CD14-positive monocyte (primary cell): ENCODE measurements around the gene TNFAIP8L1. TPM values are rescaled to one million over a fixed set of nuclear protein-coding genes. Genes with fewer than 3 reads are reported as not detected.

ENCODE experiments used
- DNase-seq, 3 donors: peaks; one replicate each; pipeline ENCODE4 v3.0.0-alpha.2; 2011 to 2022
- H2AFZ ChIP-seq: 2 replicates; pipeline ENCODE4 v1.6.0; 2012; ENCODE audit warnings: mild to moderate bottlenecking, low read depth, low read length, inconsistent platforms; ENCODE audit not compliant: insufficient read depth, poor library complexity, severe bottlenecking
- H3K27ac ChIP-seq, 2 donors: 1 replicate in 1 of 2; 2 replicates in 1 of 2; pipeline ENCODE4 v1.5.1; 2012 to 2013; ENCODE audit warnings: low read length in 2 of 2, control low read depth in 1 of 2, inconsistent platforms in 1 of 2, low read depth in 1 of 2, mild to moderate bottlenecking in 1 of 2
- H3K27me3 ChIP-seq, 2 donors: one replicate each; pipeline versions ENCODE4 v1.6.0 to v1.6.1; 2011 to 2013; ENCODE audit warnings: low read length in 2 of 2; ENCODE audit not compliant: control insufficient read depth in 2 of 2, insufficient read depth in 2 of 2
- H3K36me3 ChIP-seq, 2 donors: replicated peaks in 1 of 2; 1 replicate in 1 of 2; 2 replicates in 1 of 2; pipeline versions ENCODE4 v1.5.1 to v1.6.1; 2012 to 2013; ENCODE audit warnings: low read length in 2 of 2, control low read depth in 1 of 2, inconsistent platforms in 1 of 2, mild to moderate bottlenecking in 1 of 2; ENCODE audit not compliant: insufficient read depth in 2 of 2, control insufficient read depth in 1 of 2
- H3K4me1 ChIP-seq, 2 donors: 1 replicate in 1 of 2; 2 replicates in 1 of 2; pipeline versions ENCODE4 v1.5.1 to v1.6.1; 2012 to 2013; ENCODE audit warnings: low read length in 2 of 2, control low read depth in 1 of 2, inconsistent platforms in 1 of 2, mild to moderate bottlenecking in 1 of 2, moderate library complexity in 1 of 2; ENCODE audit not compliant: insufficient read depth in 2 of 2, control insufficient read depth in 1 of 2
- H3K4me2 ChIP-seq: replicated peaks from 2 replicates; pipeline ENCODE3; 2012; ENCODE audit warnings: low read length, moderate library complexity, mild to moderate bottlenecking; ENCODE audit not compliant: poor library complexity, severe bottlenecking; ENCODE audit errors: extremely low read depth
- H3K4me3 ChIP-seq, 3 experiments: fragments of 200-600 bp in 1 of 3; sonication (generic) in 1 of 3; replicated peaks in 1 of 3; 1 replicate in 2 of 3; 2 replicates in 1 of 3; pipeline ENCODE4 v1.5.1; 2011 to 2013; ENCODE audit warnings: low read length in 3 of 3, mild to moderate bottlenecking in 3 of 3, control low read depth in 2 of 3, low read depth in 2 of 3, inconsistent platforms in 1 of 3, moderate library complexity in 1 of 3
- H3K79me2 ChIP-seq: 2 replicates; pipeline ENCODE4 v1.6.0; 2012; ENCODE audit warnings: mild to moderate bottlenecking, control low read depth, inconsistent platforms, low read length, moderate library complexity; ENCODE audit not compliant: insufficient read depth
- H3K9ac ChIP-seq: 2 replicates; pipeline ENCODE4 v1.6.0; 2017; ENCODE audit warnings: low read length, mild to moderate bottlenecking; ENCODE audit not compliant: insufficient read depth, poor library complexity, severe bottlenecking
- H3K9me3 ChIP-seq, 2 donors: replicated peaks in 1 of 2; 1 replicate in 1 of 2; 2 replicates in 1 of 2; pipeline versions ENCODE4 v1.5.1 to v1.6.1; 2012 to 2013; ENCODE audit warnings: low read length in 2 of 2, control low read depth in 1 of 2; ENCODE audit not compliant: control insufficient read depth in 1 of 2, insufficient read depth in 1 of 2
- H4K20me1 ChIP-seq: 2 replicates; pipeline ENCODE4 v1.6.0; 2012; ENCODE audit warnings: mild to moderate bottlenecking, low read length, control low read depth, moderate library complexity; ENCODE audit not compliant: insufficient read depth
- H3K27ac Mint-ChIP-seq, 7 donors: one replicate each; pipeline ENCODE4 v1.8.0; 2020; ENCODE audit warnings: mild to moderate bottlenecking in 7 of 7, mixed read lengths in 7 of 7, moderate library complexity in 6 of 7, inconsistent platforms in 2 of 7
- H3K27me3 Mint-ChIP-seq, 3 donors: one replicate each; pipeline ENCODE4 v1.8.0; 2021 to 2022; ENCODE audit warnings: low read depth in 3 of 3, mild to moderate bottlenecking in 3 of 3, mixed read lengths in 3 of 3, moderate library complexity in 3 of 3, inconsistent platforms in 1 of 3
- H3K36me3 Mint-ChIP-seq, 2 donors: one replicate each; pipeline ENCODE4 v1.8.0; 2020; ENCODE audit warnings: mixed read lengths in 2 of 2, inconsistent platforms in 1 of 2, mild to moderate bottlenecking in 1 of 2
- H3K4me1 Mint-ChIP-seq: one replicate; pipeline ENCODE4 v1.8.0; 2020; ENCODE audit warnings: mild to moderate bottlenecking, mixed read lengths
- H3K4me3 Mint-ChIP-seq, 2 donors: one replicate each; pipeline ENCODE4 v1.8.0; 2020; ENCODE audit warnings: mild to moderate bottlenecking in 2 of 2, mixed read lengths in 2 of 2, moderate library complexity in 1 of 2
- H3K9me3 Mint-ChIP-seq, 7 donors: one replicate each; pipeline ENCODE4 v1.8.0; 2020 to 2022; ENCODE audit warnings: mixed read lengths in 7 of 7, mild to moderate bottlenecking in 6 of 7, moderate library complexity in 6 of 7, inconsistent platforms in 2 of 7
- WGBS: methylation state at CpG from one replicate; pipeline ENCODE4 v1.1.5; 2013; ENCODE audit warnings: missing lambda C conversion rate; ENCODE audit not compliant: insufficient coverage; 5-methylcytosine and 5-hydroxymethylcytosine counted together
- intact Hi-C, 2 donors: fragments of 100-400 bp; cut with micrococcal nuclease; formaldehyde crosslinking; loops; one replicate each; pipeline versions ENCODE4 v1.15.0 to v1.15.1; 2023
- polyA plus RNA-seq, 3 donors: library from polyadenylated mRNA; depleted of rRNA in 1 of 3; unstranded in 2 of 3; stranded (reverse) in 1 of 3; fragments of 300-500 nt in 2 of 3; fragments of >200 nt in 1 of 3; fragmentation: Illumina TruSeq in 2 of 3; gene quantifications; 1 replicate in 2 of 3; 2 replicates in 1 of 3; pipeline ENCODE4 v1.2.3, GENCODE V29; 2012 to 2021
- TF ChIP-seq, protein P1 (sequence below): fragments of 200-600 bp; IDR thresholded peaks from one replicate; pipeline ENCODE4 v1.8.0; 2022; ENCODE audit warnings: antibody characterized with exemption, mild to moderate bottlenecking

Gene TNFAIP8L1
- polyA plus RNA-seq, 3 donors, result 1.8 to 3.9 (median 3.7) TPM

DNA sequence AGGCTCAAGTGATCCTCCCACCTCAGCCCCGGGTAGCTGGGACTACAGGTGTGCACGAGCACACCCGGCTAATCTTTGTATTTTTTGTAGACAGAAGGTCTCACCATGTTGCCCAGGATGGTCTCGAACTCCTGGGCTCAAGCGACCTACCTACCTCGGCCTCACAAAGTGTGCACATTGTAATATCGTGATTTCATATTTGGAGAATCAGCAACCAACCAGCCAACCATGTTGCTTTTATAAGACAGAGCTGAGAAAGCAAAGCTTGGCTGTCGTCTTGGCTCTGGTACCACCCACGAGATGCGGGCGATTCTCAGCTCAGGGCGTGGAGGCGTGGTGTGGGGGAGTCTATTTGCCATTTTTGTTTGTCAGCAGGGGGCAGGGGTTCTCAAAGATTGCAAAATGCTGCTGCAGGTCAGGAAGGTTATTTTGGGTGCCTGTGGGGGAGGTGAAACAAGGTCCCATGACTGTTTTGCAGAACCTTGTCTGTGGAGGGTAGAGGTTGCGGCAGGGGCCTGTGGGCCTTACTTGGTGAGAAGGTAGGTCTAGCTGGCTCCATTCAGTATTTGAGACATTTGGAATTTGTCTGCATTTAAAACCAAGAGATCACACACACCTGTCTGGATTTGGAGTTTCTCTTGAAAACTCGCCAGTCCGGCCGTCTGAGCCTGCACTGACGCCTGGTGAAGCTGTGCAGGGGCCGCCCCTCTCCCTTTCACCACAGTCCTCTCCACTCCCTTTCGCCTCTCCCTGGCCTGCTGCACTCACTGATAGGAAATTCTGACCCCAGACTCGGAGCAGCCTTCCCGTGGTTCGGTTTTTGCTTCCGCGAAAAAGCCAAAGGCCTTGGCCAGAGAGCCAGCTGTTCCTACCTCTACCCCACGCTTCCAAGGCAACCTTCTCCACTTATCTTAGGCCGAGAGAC, 15.4 kb downstream of the TNFAIP8L1 start:
- Histone ChIP-seq H3K27ac (no peak overlapping the region), H3K9me3 (no peaks in the 10 kb centered on the region), H3K79me2 (no peaks in the 10 kb centered on the region), H3K27me3 (no peaks in the 10 kb centered on the region), H3K36me3 (peaks cover 56 to 73% of the 10 kb centered on the region in 2 donors), H3K4me2 (no peak overlapping the region), H2AFZ (no peak overlapping the region), H3K4me3 (no peak overlapping the region), H4K20me1 (peaks cover 19% of the 10 kb centered on the region), H3K9ac (no peak overlapping the region), H3K4me1 (no peaks in the 10 kb centered on the region)
- Mint-ChIP-seq H3K4me1 (peaks cover 4% of the 10 kb centered on the region), H3K27me3 (peaks cover 0 to 2% (median 0%) of the 10 kb centered on the region in 3 donors), H3K4me3 (no peak overlapping the region), H3K9me3 (no peaks in the 10 kb centered on the region), H3K27ac (peak overlapping the region in 6 of 7 donors; percentile 10 to 62 (median 36)), H3K36me3 (peaks cover 49 to 72% of the 10 kb centered on the region in 2 donors)
- no peak for DNase-seq
- 87% methylated on average over 20 of the region's 27 CpGs for WGBS
- intact Hi-C loops, result no loop called here
- TF ChIP-seq, protein P1, sequence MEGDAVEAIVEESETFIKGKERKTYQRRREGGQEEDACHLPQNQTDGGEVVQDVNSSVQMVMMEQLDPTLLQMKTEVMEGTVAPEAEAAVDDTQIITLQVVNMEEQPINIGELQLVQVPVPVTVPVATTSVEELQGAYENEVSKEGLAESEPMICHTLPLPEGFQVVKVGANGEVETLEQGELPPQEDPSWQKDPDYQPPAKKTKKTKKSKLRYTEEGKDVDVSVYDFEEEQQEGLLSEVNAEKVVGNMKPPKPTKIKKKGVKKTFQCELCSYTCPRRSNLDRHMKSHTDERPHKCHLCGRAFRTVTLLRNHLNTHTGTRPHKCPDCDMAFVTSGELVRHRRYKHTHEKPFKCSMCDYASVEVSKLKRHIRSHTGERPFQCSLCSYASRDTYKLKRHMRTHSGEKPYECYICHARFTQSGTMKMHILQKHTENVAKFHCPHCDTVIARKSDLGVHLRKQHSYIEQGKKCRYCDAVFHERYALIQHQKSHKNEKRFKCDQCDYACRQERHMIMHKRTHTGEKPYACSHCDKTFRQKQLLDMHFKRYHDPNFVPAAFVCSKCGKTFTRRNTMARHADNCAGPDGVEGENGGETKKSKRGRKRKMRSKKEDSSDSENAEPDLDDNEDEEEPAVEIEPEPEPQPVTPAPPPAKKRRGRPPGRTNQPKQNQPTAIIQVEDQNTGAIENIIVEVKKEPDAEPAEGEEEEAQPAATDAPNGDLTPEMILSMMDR, result no peak

DNA sequence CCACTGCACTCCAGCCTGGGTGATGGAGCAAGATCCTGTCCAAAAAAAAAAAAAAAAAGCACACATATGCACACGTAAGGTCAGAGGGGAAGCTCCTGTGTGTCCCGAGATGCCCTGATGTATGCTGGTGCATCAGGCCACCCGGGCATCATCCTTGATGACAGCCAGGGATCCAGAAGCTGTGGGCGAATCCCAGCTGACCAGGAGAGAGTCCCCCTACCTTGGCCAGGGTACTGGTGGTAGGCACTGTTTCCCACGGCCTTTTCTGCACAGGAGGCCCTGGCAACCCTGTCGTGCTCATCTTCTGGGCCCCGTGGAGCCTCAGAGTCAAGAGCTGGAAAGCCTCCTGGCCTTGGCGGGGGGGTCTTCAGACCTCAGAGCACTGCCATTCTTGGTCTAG, 16.8 kb downstream of the TNFAIP8L1 start:
- TF ChIP-seq, protein P1, result no peak
- Mint-ChIP-seq H3K27me3 (peaks cover 0 to 2% (median 0%) of the 10 kb centered on the region in 3 donors), H3K4me3 (no peak overlapping the region), H3K27ac (peak overlapping the region in 1 of 7 donors; percentile 50), H3K4me1 (peaks cover 4% of the 10 kb centered on the region), H3K36me3 (peaks cover 61 to 86% of the 10 kb centered on the region in 2 donors), H3K9me3 (no peaks in the 10 kb centered on the region)
- Histone ChIP-seq H3K27ac (no peak overlapping the region), H3K4me1 (no peaks in the 10 kb centered on the region), H3K4me2 (no peak overlapping the region), H2AFZ (no peak overlapping the region), H3K9ac (no peak overlapping the region), H3K4me3 (no peak overlapping the region), H4K20me1 (peaks cover 20% of the 10 kb centered on the region), H3K36me3 (peaks cover 69 to 87% of the 10 kb centered on the region in 2 donors), H3K9me3 (no peaks in the 10 kb centered on the region), H3K27me3 (no peaks in the 10 kb centered on the region), H3K79me2 (no peaks in the 10 kb centered on the region)
- no peak for DNase-seq
- WGBS, result 76% methylated on average over 7 of the region's 8 CpGs
- intact Hi-C loops, result no loop called here
